Lower lobe of right lung (tissue), 2 donors: ENCODE measurements around the gene OR52N4. TPM values are rescaled to one million over a fixed set of nuclear protein-coding genes. Genes with fewer than 3 reads are reported as not detected.

Experiments used
- ATAC-seq, 2 donors: fragments of 200-7000 bp; cut with Tn5 transposase; one replicate each; pipeline ENCODE4 v1.9.1; 2020 to 2022; ENCODE audit warnings: mild to moderate bottlenecking in 2 of 2, moderate library complexity in 2 of 2
- DNase-seq: peaks from one replicate; pipeline ENCODE4 v3.0.0-alpha.2; 2020
- H3K27ac ChIP-seq: fragments of 200-600 bp; one replicate; pipeline ENCODE4 v1.8.0; 2022
- H3K27me3 ChIP-seq: fragments of 200-600 bp; one replicate; pipeline ENCODE4 v1.8.0; 2022; ENCODE audit warnings: low read depth
- H3K36me3 ChIP-seq: fragments of 200-600 bp; one replicate; pipeline ENCODE4 v1.8.0; 2022; ENCODE audit warnings: mild to moderate bottlenecking
- H3K4me1 ChIP-seq: fragments of 200-600 bp; one replicate; pipeline ENCODE4 v1.8.0; 2022
- H3K4me3 ChIP-seq: fragments of 200-600 bp; one replicate; pipeline ENCODE4 v1.8.0; 2022; ENCODE audit warnings: mild to moderate bottlenecking
- H3K9me3 ChIP-seq: fragments of 200-600 bp; one replicate; pipeline ENCODE4 v1.8.0; 2022
- CTCF ChIP-seq: fragments of 200-600 bp; IDR thresholded peaks from one replicate; pipeline ENCODE4 v1.8.0; 2022; ENCODE audit warnings: antibody characterized with exemption, mild to moderate bottlenecking
- intact Hi-C: fragments of 100-400 bp; cut with DNase I; formaldehyde crosslinking; loops from one replicate; pipeline ENCODE4 v1.11.0; 2022
- total RNA-seq: library from RNA; stranded (reverse); fragmentation: NEBNext Ultra II Directional; extraction: Animal tissue kit (Norgen Biotek cat#: 25700); gene quantifications from one replicate; pipeline ENCODE4 v1.2.1, GENCODE V29; 2021
- donor health status: DM: no; HTN: yes; CAD: no; lungs with severe emphysema.

The OR52N4 gene
- total RNA-seq, 1 donor from 2014 or later, result not detected

GRCh38 chr11:5783255-5783654, 29.2 kb downstream of the OR52N4 start, which contains the start of gene OR52N5:
Gene OR52N5 (minus strand): TSS chr11:5783355. CDS start chr11:5778634, 4,721 bp downstream.
- no peak for ATAC-seq
- no peak for DNase-seq
- no peaks in the 10 kb centered on the region for H3K9me3 ChIP-seq
- H3K4me1 ChIP-seq, result no peaks in the 10 kb centered on the region
- no peak within 1 kb of the TSS for H3K27ac ChIP-seq
- no peak for TF ChIP-seq CTCF
- intact Hi-C loops, result no loop called here
- no peaks in the 10 kb centered on the region for H3K36me3 ChIP-seq
- no peak within 1 kb of the TSS for H3K4me3 ChIP-seq
- no peaks in the 10 kb centered on the region for H3K27me3 ChIP-seq

- Histone ChIP-seq H3K4me3 (no peak within 1 kb of the TSS), H3K9me3 (no peaks in the 10 kb centered on the region), H3K27me3 (no peaks in the 10 kb centered on the region), H3K36me3 (no peaks in the 10 kb centered on the region), H3K27ac (no peak within 1 kb of the TSS), H3K4me1 (no peaks in the 10 kb centered on the region)
- DNase-seq (no peak), ATAC-seq (no peak)
- intact Hi-C loops, result no loop called here
- no peak for TF ChIP-seq CTCF
Measured at GRCh38 chr11:5791165-5791564, 37.1 kb downstream of the OR52N4 start, which contains the start of gene OR52N1. Gene OR52N1 (minus strand): TSS chr11:5791265. CDS start chr11:5788816, 2,449 bp downstream.

- Histone ChIP-seq H3K4me1 (no peaks in the 10 kb centered on the region), H3K27ac (no peak overlapping the region), H3K27me3 (no peaks in the 10 kb centered on the region), H3K9me3 (no peaks in the 10 kb centered on the region), H3K4me3 (no peak overlapping the region), H3K36me3 (no peaks in the 10 kb centered on the region)
- TF ChIP-seq CTCF, result no peak
- DNase-seq (no peak), ATAC-seq (no peak)
- intact Hi-C loops, result no loop called here
Measured at GRCh38 chr11:5796541-5796940, 42.5 kb downstream of the OR52N4 start.

GRCh38 chr11:5803982-5804381, 49.9 kb downstream of the OR52N4 start:
- ATAC-seq, result no peak
- Histone ChIP-seq H3K9me3 (no peaks in the 10 kb centered on the region), H3K27me3 (no peaks in the 10 kb centered on the region), H3K4me1 (peaks cover 8% of the 10 kb centered on the region), H3K4me3 (no peak overlapping the region), H3K36me3 (no peaks in the 10 kb centered on the region), H3K27ac (no peak overlapping the region)
- TF ChIP-seq CTCF, result no peak
- intact Hi-C loops, result loop anchor here (10.0 kb wide), 1 partner anchor 329 kb away; no protein-coding TSS in a partner anchor
- DNase-seq, result no peak

Other genes with a start within 250 kb of the OR52N4 start
- 0.50 TPM for gene UBQLN3, start 244.3 kb upstream of the OR52N4 start, total RNA-seq
- gene UBQLNL, start 237.5 kb upstream of the OR52N4 start, total RNA-seq, result 1.1 TPM
- gene OR52H1, start 205.7 kb upstream of the OR52N4 start, total RNA-seq, result 0.35 TPM
- gene OR52B6, start 173.4 kb upstream of the OR52N4 start, total RNA-seq, result not detected
- gene TRIM6, start 157.6 kb upstream of the OR52N4 start, total RNA-seq, result 3.7 TPM
- gene TRIM34, start 129.2 kb upstream of the OR52N4 start, total RNA-seq, result 13.7 TPM
- gene TRIM5, start 69.2 kb upstream of the OR52N4 start, total RNA-seq, result 37.1 TPM
- 224 TPM for gene TRIM22, start 64.5 kb upstream of the OR52N4 start, total RNA-seq
- gene OR56B1, start 17.8 kb upstream of the OR52N4 start, total RNA-seq, result not detected
- not detected for gene OR52N5, start 29.1 kb downstream of the OR52N4 start, total RNA-seq
- not detected for gene OR52N1, start 37.0 kb downstream of the OR52N4 start, total RNA-seq
- gene OR52N2, start 54.7 kb downstream of the OR52N4 start, total RNA-seq, result not detected
- not detected for gene OR52E6, start 87.7 kb downstream of the OR52N4 start, total RNA-seq
- not detected for gene OR52E8, start 103.4 kb downstream of the OR52N4 start, total RNA-seq
- gene OR52E4, start 126.4 kb downstream of the OR52N4 start, total RNA-seq, result not detected
- gene OR52E5, start 139.0 kb downstream of the OR52N4 start, total RNA-seq, result not detected
- gene OR56A3, start 188.0 kb downstream of the OR52N4 start, total RNA-seq, result not detected
- not detected for gene OR56A5, start 214.3 kb downstream of the OR52N4 start, total RNA-seq
- gene OR52L1, start 232.7 kb downstream of the OR52N4 start, total RNA-seq, result not detected